ENCODE measurements around the gene GPR183.

The GPR183 gene

GRCh38 chr13:99302637-99303505, 4.3 kb downstream of the GPR183 start:
- no peak for TF ChIP-seq POLR2AphosphoS5 (IDR thresholded peaks at IDR 0.05; ENCODE audit: low read depth, low read length)
- no peak for TF ChIP-seq FOXP2 (optimal IDR thresholded peaks at IDR 0.05; ENCODE audit: borderline replicate concordance, extremely low read depth, extremely low read length, insufficient read depth)
- no peak for TF ChIP-seq REST (IDR thresholded peaks at IDR 0.05; ENCODE audit: insufficient read depth in 1 of 2, low read depth in 2 of 2, low read length in 2 of 2)
- TF ChIP-seq SIN3A (IDR thresholded peaks at IDR 0.05; ENCODE audit: borderline replicate concordance, insufficient read depth, low read length) = no peak
- no peak for TF ChIP-seq TAF1 (IDR thresholded peaks at IDR 0.05; ENCODE audit: borderline replicate concordance, insufficient read depth, low read length)

GRCh38 chr13:99301913-99302636, 5.1 kb downstream of the GPR183 start:
- TF ChIP-seq REST (IDR thresholded peaks at IDR 0.05; ENCODE audit: insufficient read depth in 1 of 2, low read depth in 2 of 2, low read length in 2 of 2) (no peak), SIN3A (IDR thresholded peaks at IDR 0.05; ENCODE audit: borderline replicate concordance, insufficient read depth, low read length) (no peak), TAF1 (IDR thresholded peaks at IDR 0.05; ENCODE audit: borderline replicate concordance, insufficient read depth, low read length) (no peak), FOXP2 (optimal IDR thresholded peaks at IDR 0.05; ENCODE audit: borderline replicate concordance, extremely low read depth, extremely low read length, insufficient read depth) (no peak), POLR2AphosphoS5 (IDR thresholded peaks at IDR 0.05; ENCODE audit: low read depth, low read length) (no peak)

- TF ChIP-seq FOXP2 (optimal IDR thresholded peaks at IDR 0.05; ENCODE audit: borderline replicate concordance, extremely low read depth, extremely low read length, insufficient read depth) (no peak), TAF1 (IDR thresholded peaks at IDR 0.05; ENCODE audit: borderline replicate concordance, insufficient read depth, low read length) (no peak), REST (IDR thresholded peaks at IDR 0.05; ENCODE audit: insufficient read depth in 1 of 2, low read depth in 2 of 2, low read length in 2 of 2) (no peak), POLR2AphosphoS5 (IDR thresholded peaks at IDR 0.05; ENCODE audit: low read depth, low read length) (no peak), SIN3A (IDR thresholded peaks at IDR 0.05; ENCODE audit: borderline replicate concordance, insufficient read depth, low read length) (no peak)
Observed at GRCh38 chr13:99301056-99301838, 6.0 kb downstream of the GPR183 start.

GRCh38 chr13:99299920-99300341, 7.3 kb downstream of the GPR183 start:
- TF ChIP-seq SIN3A (IDR thresholded peaks at IDR 0.05; ENCODE audit: borderline replicate concordance, insufficient read depth, low read length) (no peak), POLR2AphosphoS5 (IDR thresholded peaks at IDR 0.05; ENCODE audit: low read depth, low read length) (no peak), TAF1 (IDR thresholded peaks at IDR 0.05; ENCODE audit: borderline replicate concordance, insufficient read depth, low read length) (no peak), REST (IDR thresholded peaks at IDR 0.05; ENCODE audit: insufficient read depth in 1 of 2, low read depth in 2 of 2, low read length in 2 of 2) (no peak), FOXP2 (optimal IDR thresholded peaks at IDR 0.05; ENCODE audit: borderline replicate concordance, extremely low read depth, extremely low read length, insufficient read depth) (no peak)

All from PFSK-1 (cell line).